IMR-90 (cell line): ENCODE measurements around the gene JKAMP. TPM values are rescaled to one million over a fixed set of nuclear protein-coding genes. Genes with fewer than 3 reads are reported as not detected.

Experiments
- ATAC-seq: fragments of 200-7000 bp; cut with Tn5 transposase; 2 replicates; pipeline ENCODE4 v1.9.1; 2020; ENCODE audit warnings: low read depth, mild to moderate bottlenecking, moderate library complexity
- BruUV-seq: library from RNA; stranded (reverse); fragments of 400-500 nt; replicated peaks from 2 replicates; lab custom pipeline; 2021; lab: Mats Ljungman, UMichigan
- CTCF ChIA-PET: fragments of 300-600 bp; formaldehyde crosslinking; extraction: SDS; loops from one replicate; lab custom pipeline; 2021; ENCODE audit warnings: antibody characterized with exemption; lab: Yijun Ruan, JAX
- POLR2A ChIA-PET: fragments of 300-600 bp; sonication (Branson Sonifier 250); formaldehyde crosslinking; loops from one replicate; lab custom pipeline; 2022; ENCODE audit warnings: antibody characterized with exemption; ENCODE audit not compliant: unreplicated experiment; lab: Charles Lee
- DNase-seq: peaks from one replicate; pipeline ENCODE4 v3.0.0; 2013
- H2AFZ ChIP-seq: replicated peaks from 2 replicates; pipeline ENCODE3; 2013; ENCODE audit warnings: low read length, mild to moderate bottlenecking; ENCODE audit not compliant: poor library complexity
- H2AK5ac ChIP-seq: 2 replicates; pipeline ENCODE4 v1.6.1; 2013; ENCODE audit warnings: low read depth, low read length, inconsistent platforms
- H2AK9ac ChIP-seq: replicated peaks from 2 replicates; pipeline ENCODE3; 2013; ENCODE audit warnings: mild to moderate bottlenecking, low read depth, low read length, moderate library complexity; ENCODE audit not compliant: poor library complexity
- H2BK120ac ChIP-seq: 2 replicates; pipeline ENCODE4 v1.6.1; 2013; ENCODE audit warnings: low read depth, low read length, inconsistent platforms
- H2BK15ac ChIP-seq: 3 replicates; pipeline ENCODE4 v1.6.1; 2013; ENCODE audit warnings: low read depth, low read length, inconsistent platforms
- H2BK20ac ChIP-seq: 2 replicates; pipeline ENCODE4 v1.6.1; 2013; ENCODE audit warnings: low read depth, mild to moderate bottlenecking, inconsistent platforms, low read length, moderate library complexity
- H2BK5ac ChIP-seq: 2 replicates; pipeline ENCODE4 v1.6.1; 2013; ENCODE audit warnings: mild to moderate bottlenecking, low read depth, low read length, inconsistent platforms; ENCODE audit not compliant: poor library complexity, severe bottlenecking
- H3K14ac ChIP-seq: replicated peaks from 2 replicates; pipeline ENCODE4 v1.6.1; 2013; ENCODE audit warnings: low read depth, low read length, inconsistent platforms
- H3K18ac ChIP-seq: 2 replicates; pipeline ENCODE4 v1.6.1; 2013; ENCODE audit warnings: low read depth, low read length, control low read depth
- H3K23ac ChIP-seq: 2 replicates; pipeline ENCODE4 v1.6.1; 2013; ENCODE audit warnings: low read depth, low read length, inconsistent platforms
- H3K27ac ChIP-seq: 2 replicates; pipeline ENCODE4 v1.5.1; 2013; ENCODE audit warnings: mild to moderate bottlenecking, control low read depth, low read length; ENCODE audit not compliant: insufficient read depth
- H3K27me3 ChIP-seq: 2 replicates; pipeline ENCODE4 v1.6.1; 2013; ENCODE audit warnings: low read length; ENCODE audit not compliant: control insufficient read depth, insufficient read depth
- H3K36me3 ChIP-seq: 2 replicates; pipeline ENCODE4 v1.6.1; 2013; ENCODE audit warnings: low read length, mixed read lengths; ENCODE audit not compliant: control insufficient read depth, insufficient read depth
- H3K4ac ChIP-seq: 2 replicates; pipeline ENCODE4 v1.6.1; 2013; ENCODE audit warnings: low read depth, low read length, inconsistent platforms
- H3K4me1 ChIP-seq: 2 replicates; pipeline ENCODE4 v1.6.1; 2013; ENCODE audit warnings: low read length, mixed read lengths; ENCODE audit not compliant: control insufficient read depth, insufficient read depth
- H3K4me2 ChIP-seq: 2 replicates; pipeline ENCODE4 v1.6.1; 2013; ENCODE audit warnings: low read depth, mild to moderate bottlenecking, control low read depth, low read length, moderate library complexity
- H3K4me3 ChIP-seq: 2 replicates; pipeline ENCODE4 v1.5.1; 2013; ENCODE audit warnings: low read depth, mild to moderate bottlenecking, control low read depth, low read length, moderate library complexity; ENCODE audit not compliant: insufficient read depth
- H3K56ac ChIP-seq: 2 replicates; pipeline ENCODE4 v1.6.1; 2013; ENCODE audit warnings: low read length, inconsistent platforms; ENCODE audit not compliant: insufficient read depth; ENCODE audit errors: extremely low read depth
- H3K79me1 ChIP-seq, 2 experiments: 2 replicates each; pipeline ENCODE4 v1.6.1; 2013; ENCODE audit warnings: low read length in 2 of 2, inconsistent platforms in 1 of 2, low read depth in 1 of 2
- H3K9ac ChIP-seq: 2 replicates; pipeline ENCODE4 v1.6.1; 2013; ENCODE audit warnings: low read depth, low read length, control low read depth
- H3K9me1 ChIP-seq: 2 replicates; pipeline ENCODE4 v1.6.1; 2013; ENCODE audit warnings: low read length, inconsistent platforms; ENCODE audit not compliant: insufficient read depth
- H3K9me3 ChIP-seq: 2 replicates; pipeline ENCODE4 v1.6.1; 2013; ENCODE audit warnings: low read length; ENCODE audit not compliant: control insufficient read depth, insufficient read depth
- H4K20me1 ChIP-seq: 2 replicates; pipeline ENCODE4 v1.6.1; 2013; ENCODE audit warnings: low read length, inconsistent platforms; ENCODE audit not compliant: insufficient read depth
- H4K5ac ChIP-seq: 2 replicates; pipeline ENCODE4 v1.6.1; 2013; ENCODE audit warnings: mild to moderate bottlenecking, low read depth, low read length, control low read depth
- H4K8ac ChIP-seq, 2 experiments: 2 replicates each; pipeline ENCODE4 v1.6.1; 2013; ENCODE audit warnings: low read depth in 2 of 2, low read length in 2 of 2, control low read depth in 1 of 2, inconsistent platforms in 1 of 2
- H4K91ac ChIP-seq: 2 replicates; pipeline ENCODE4 v1.6.1; 2013; ENCODE audit warnings: low read depth, low read length, inconsistent platforms; ENCODE audit not compliant: insufficient read depth
- ELK1 ChIP-seq: fragments of 150-350 bp; IDR thresholded peaks from 2 replicates; pipeline ENCODE4 v1.6.1; 2016; ENCODE audit warnings: low read depth, mild to moderate bottlenecking, low read length, moderate library complexity, borderline replicate concordance
- FOS ChIP-seq: fragments of 150-350 bp; IDR thresholded peaks from 2 replicates; pipeline ENCODE4 v1.6.1; 2016; ENCODE audit warnings: low read depth, low read length
- MAZ ChIP-seq: IDR thresholded peaks from 2 replicates; pipeline ENCODE4 v1.6.1; 2012; ENCODE audit warnings: low read depth, mild to moderate bottlenecking, low read length, improper control_type of control experiment, moderate library complexity, borderline replicate concordance
- NFE2L2 ChIP-seq: fragments of 150-350 bp; IDR thresholded peaks from 2 replicates; pipeline ENCODE4 v1.6.1; 2016; ENCODE audit warnings: low read depth, mild to moderate bottlenecking, low read length
- POLR2A ChIP-seq: IDR thresholded peaks from 2 replicates; pipeline ENCODE4 v1.6.1; 2012; ENCODE audit warnings: mild to moderate bottlenecking, low read depth, low read length
- RFX5 ChIP-seq: IDR thresholded peaks from 2 replicates; pipeline ENCODE4 v1.8.0; 2012; ENCODE audit warnings: low read depth, mild to moderate bottlenecking, low read length, moderate library complexity
- SMC3 ChIP-seq: fragments of 150-350 bp; IDR thresholded peaks from 2 replicates; pipeline ENCODE4 v1.6.1; 2016; ENCODE audit warnings: low read depth, mild to moderate bottlenecking, antibody characterized with exemption, low read length, moderate library complexity
- WGBS, 2 experiments: methylation state at CpG; one replicate each; pipeline versions ENCODE4 v1.1.5 to v1.1.7; 2013; ENCODE audit warnings: missing lambda C conversion rate in 2 of 2; ENCODE audit not compliant: insufficient read length in 1 of 2; ENCODE audit errors: extremely low coverage in 2 of 2; 5-methylcytosine and 5-hydroxymethylcytosine counted together
- dilution Hi-C: fragments of 300-500 bp; cut with HindIII; formaldehyde crosslinking; loops from one replicate; pipeline ENCODE4 v1.14.3; 2018; ENCODE audit warnings: low sequenced_read_pairs; ENCODE audit not compliant: unreplicated experiment
- in situ Hi-C: fragments of 300-500 bp; cut with MboI; formaldehyde crosslinking; loops from 3 replicates; pipeline ENCODE4 v1.14.3; 2019; ENCODE audit warnings: low sequenced_read_pairs, inconsistent platforms, mixed read lengths
- intact Hi-C: fragments of 100-400 bp; cut with micrococcal nuclease; formaldehyde crosslinking; loops from 2 replicates; pipeline ENCODE4 v1.10.0; 2022
- polyA plus RNA-seq, 3 experiments: library from polyadenylated mRNA; depleted of rRNA; stranded (reverse); fragments of >200 nt; gene quantifications; 2 replicates each; pipeline ENCODE4 v1.2.3, GENCODE V29; 2012; ENCODE audit warnings: low replicate concordance in 1 of 3
- total RNA-seq: library from RNA; depleted of rRNA; stranded (reverse); fragments of >200 nt; gene quantifications from 2 replicates; pipeline ENCODE4 v1.2.3, GENCODE V29; 2012

The JKAMP gene
- total and polyA plus RNA-seq, 2 of the 4 experiments (the other 2 are of a cell fraction) = 62.2 to 101 TPM

DNA sequence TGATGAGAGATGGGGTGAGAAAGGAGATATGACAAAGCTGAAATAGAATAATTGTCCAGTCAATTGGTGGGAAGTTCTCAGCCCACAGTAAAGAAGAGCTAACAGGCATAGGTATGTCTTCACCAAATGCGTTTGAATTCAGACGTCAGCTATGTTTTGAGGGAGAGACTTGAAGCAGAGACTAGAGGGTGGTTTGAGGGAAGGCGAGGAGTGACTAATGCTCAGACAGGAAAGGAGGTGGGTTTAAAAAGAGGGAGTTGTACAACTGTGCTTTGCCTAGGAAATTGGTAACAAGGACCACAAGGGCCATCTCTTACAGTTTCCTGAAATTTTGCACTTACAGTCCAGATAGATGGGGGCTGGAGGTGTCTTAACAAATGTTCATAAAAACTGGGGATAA lies 6.4 kb downstream of the JKAMP start:
- intact Hi-C loops = loop anchor here (10.0 kb wide), 1 partner anchor 1276 kb away; no protein-coding TSS in a partner anchor
- CTCF ChIA-PET = no interaction called here

More for the DNA sequence above, 6.4 kb downstream of the JKAMP start:
- no peak overlapping the region for H3K14ac ChIP-seq
- H3K4ac ChIP-seq = no peak overlapping the region
- H3K23ac ChIP-seq = no peak overlapping the region
- no peaks in the 10 kb centered on the region for H3K9me3 ChIP-seq
- H3K36me3 ChIP-seq = peaks cover 27% of the 10 kb centered on the region
- H3K27ac ChIP-seq = no peak overlapping the region
- no peak for ATAC-seq
- peaks cover 5% of the 10 kb centered on the region for H3K9me1 ChIP-seq
- peaks cover 3% of the 10 kb centered on the region; the same call in 1 of the 2 replicates for H4K20me1 ChIP-seq
- no peak overlapping the region for H2AK5ac ChIP-seq
- dilution Hi-C loops (no loop called here), in situ Hi-C loops (loop anchor here (25.0 kb wide), 1 partner anchor 597 kb away; the partner anchor contains the start of gene PCNX4)
- no peak overlapping the region for H2BK15ac ChIP-seq
- no peak overlapping the region for H4K8ac ChIP-seq
- POLR2A ChIA-PET = no interaction called here
- H3K79me1 ChIP-seq = peaks cover 32 to 41% of the 10 kb centered on the region in 2 experiments
- no peak overlapping the region for H2BK20ac ChIP-seq
- no peak overlapping the region for H4K91ac ChIP-seq
- no peak overlapping the region for H2BK120ac ChIP-seq
- WGBS, 2 experiments = no CpG with 5 or more reads among the region's 3 CpGs
- H4K5ac ChIP-seq = no peak overlapping the region
- no peak for TF ChIP-seq POLR2A
- TF ChIP-seq MAZ = no peak
- no peak for TF ChIP-seq FOS
- TF ChIP-seq RFX5 = no peak
- no peak for TF ChIP-seq NFE2L2
- TF ChIP-seq SMC3 = no peak
- no peak for TF ChIP-seq ELK1
- H3K4me2 ChIP-seq = no peak overlapping the region
- H2AK9ac ChIP-seq = no peak overlapping the region
- no peak overlapping the region for H2AFZ ChIP-seq
- no peak overlapping the region for H3K9ac ChIP-seq
- H3K4me1 ChIP-seq = no peaks in the 10 kb centered on the region
- no peak overlapping the region for H3K18ac ChIP-seq
- DNase-seq = no peak
- H3K27me3 ChIP-seq = no peaks in the 10 kb centered on the region
- H2BK5ac ChIP-seq = no peak overlapping the region
- H3K56ac ChIP-seq = no peak overlapping the region
- no TSS peak for BruUV-seq
- no peak overlapping the region for H3K4me3 ChIP-seq
